ENCODE measurements around the gene SMIM38.

SMIM38 gene

DNA sequence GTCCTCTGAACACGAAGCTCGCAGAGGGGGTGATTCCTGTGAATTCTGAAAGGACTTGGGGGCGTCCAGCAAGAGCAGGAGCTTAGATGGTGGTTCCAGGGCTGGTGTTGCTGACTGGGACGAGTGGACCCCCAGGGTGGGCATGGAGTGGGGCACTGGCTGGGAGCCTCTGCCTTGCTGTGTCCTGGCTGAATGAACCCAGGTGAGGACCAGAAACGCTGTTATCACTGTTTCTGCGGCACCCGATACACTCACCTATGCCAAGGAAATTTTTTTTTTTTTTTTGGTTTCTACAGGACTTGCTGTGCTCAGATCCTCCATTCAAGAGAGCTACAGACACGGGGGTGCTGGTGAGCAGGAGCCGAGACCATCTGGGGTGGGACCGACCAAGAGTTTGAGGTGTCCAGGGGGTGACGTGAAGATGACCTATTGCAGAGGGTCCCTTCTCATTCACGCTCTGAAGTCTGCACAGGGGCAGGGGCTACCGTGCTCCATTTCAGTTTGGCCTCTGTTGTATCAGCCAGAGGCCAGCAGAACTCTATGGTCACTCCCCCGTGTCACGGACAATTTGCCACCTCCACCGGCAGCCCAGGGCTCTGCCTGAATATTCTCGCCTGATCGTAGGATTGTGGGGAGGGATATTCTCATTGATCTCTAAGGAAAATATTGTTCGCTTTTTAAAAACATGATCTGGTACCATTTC is 3.6 kb downstream of the SMIM38 start:
- Histone ChIP-seq H3K4me1 (ENCODE audit: insufficient read depth, low read length, severe bottlenecking) (no peaks in the 10 kb centered on the region), H3K4me3 (ENCODE audit: low read depth, low read length, poor library complexity, severe bottlenecking) (no peak overlapping the region), H4K20me1 (ENCODE audit: insufficient read depth, low read length) (no peaks in the 10 kb centered on the region), H3K27me3 (ENCODE audit: insufficient read depth, low read length) (no peaks in the 10 kb centered on the region; the same call in 1 of the 2 replicates), H3K36me3 (ENCODE audit: insufficient read depth, low read length) (no peaks in the 10 kb centered on the region; the same call in 1 of the 2 replicates), H3K27ac (ENCODE audit: low read depth, low read length, poor library complexity, severe bottlenecking) (no peak overlapping the region), H3F3A (ENCODE audit: insufficient read depth, low read length) (no peaks in the 10 kb centered on the region), H3K9ac (ENCODE audit: low read length) (no peak overlapping the region), H3K9me2 (ENCODE audit: low read depth, low read length) (no peaks in the 10 kb centered on the region), H3K79me2 (ENCODE audit: insufficient read depth, low read length) (no peaks in the 10 kb centered on the region), H3K9me3 (ENCODE audit: low read length) (no peaks in the 10 kb centered on the region), H3K4me2 (ENCODE audit: low read length) (no peak overlapping the region), H2AFZ (ENCODE audit: low read length) (no peak overlapping the region)
- no peak for TF ChIP-seq EZH2 (IDR thresholded peaks at IDR 0.05; ENCODE audit: borderline replicate concordance, low read length)
- TF ChIP-seq, protein P1, sequence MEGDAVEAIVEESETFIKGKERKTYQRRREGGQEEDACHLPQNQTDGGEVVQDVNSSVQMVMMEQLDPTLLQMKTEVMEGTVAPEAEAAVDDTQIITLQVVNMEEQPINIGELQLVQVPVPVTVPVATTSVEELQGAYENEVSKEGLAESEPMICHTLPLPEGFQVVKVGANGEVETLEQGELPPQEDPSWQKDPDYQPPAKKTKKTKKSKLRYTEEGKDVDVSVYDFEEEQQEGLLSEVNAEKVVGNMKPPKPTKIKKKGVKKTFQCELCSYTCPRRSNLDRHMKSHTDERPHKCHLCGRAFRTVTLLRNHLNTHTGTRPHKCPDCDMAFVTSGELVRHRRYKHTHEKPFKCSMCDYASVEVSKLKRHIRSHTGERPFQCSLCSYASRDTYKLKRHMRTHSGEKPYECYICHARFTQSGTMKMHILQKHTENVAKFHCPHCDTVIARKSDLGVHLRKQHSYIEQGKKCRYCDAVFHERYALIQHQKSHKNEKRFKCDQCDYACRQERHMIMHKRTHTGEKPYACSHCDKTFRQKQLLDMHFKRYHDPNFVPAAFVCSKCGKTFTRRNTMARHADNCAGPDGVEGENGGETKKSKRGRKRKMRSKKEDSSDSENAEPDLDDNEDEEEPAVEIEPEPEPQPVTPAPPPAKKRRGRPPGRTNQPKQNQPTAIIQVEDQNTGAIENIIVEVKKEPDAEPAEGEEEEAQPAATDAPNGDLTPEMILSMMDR (IDR thresholded peaks at IDR 0.05; ENCODE audit: low read length), result no peak

DNA sequence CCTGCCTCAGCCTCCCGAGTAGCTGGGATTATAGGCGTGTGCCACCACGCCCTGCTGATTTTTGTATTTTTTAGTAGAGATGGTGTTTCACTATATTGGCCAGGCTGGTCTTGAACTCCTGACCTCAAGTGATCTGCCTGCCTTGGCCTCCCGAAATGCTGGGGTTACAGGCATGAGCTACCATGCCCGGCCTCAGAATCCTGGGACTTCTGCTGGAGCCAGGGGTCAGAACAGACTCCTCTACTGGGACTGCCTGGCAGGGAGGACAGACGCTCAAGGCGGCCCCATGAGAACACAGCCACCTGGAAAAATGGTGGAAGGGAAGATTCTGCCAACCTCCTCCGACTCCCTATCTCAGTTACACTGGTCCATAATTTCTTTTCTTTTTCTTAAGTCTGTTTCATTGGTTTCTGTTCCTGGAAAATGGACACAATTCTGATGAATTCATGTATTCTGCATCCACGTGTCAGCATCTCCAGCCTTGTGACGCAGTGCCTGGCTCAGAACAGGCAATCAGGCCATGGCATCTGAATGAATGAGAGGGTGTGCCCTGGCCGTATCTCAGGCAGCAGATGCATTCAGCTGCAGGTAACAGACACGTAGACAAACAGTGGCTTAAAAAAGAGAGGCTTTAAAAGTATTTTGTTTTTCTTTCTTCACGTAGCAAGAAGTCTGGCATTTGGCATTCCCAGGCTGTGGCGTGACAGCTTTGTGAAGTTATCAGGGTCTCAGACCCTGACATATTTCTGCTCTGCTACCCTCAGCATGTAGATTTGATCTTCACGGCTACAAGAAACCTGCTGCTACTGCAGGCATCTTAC is 4.8 kb downstream of the SMIM38 start:
- no peak overlapping the region for H3K27ac ChIP-seq (ENCODE audit: low read depth, low read length, poor library complexity, severe bottlenecking)
- H3K79me2 ChIP-seq (ENCODE audit: insufficient read depth, low read length), result no peaks in the 10 kb centered on the region
- H2AFZ ChIP-seq (ENCODE audit: low read length), result no peak overlapping the region
- no peaks in the 10 kb centered on the region; the same call in 1 of the 2 replicates for H3K36me3 ChIP-seq (ENCODE audit: insufficient read depth, low read length)
- H3K4me1 ChIP-seq (ENCODE audit: insufficient read depth, low read length, severe bottlenecking), result no peaks in the 10 kb centered on the region
- no peaks in the 10 kb centered on the region for H4K20me1 ChIP-seq (ENCODE audit: insufficient read depth, low read length)
- H3K4me3 ChIP-seq (ENCODE audit: low read depth, low read length, poor library complexity, severe bottlenecking), result no peak overlapping the region
- no peak overlapping the region for H3K4me2 ChIP-seq (ENCODE audit: low read length)
- H3K9me2 ChIP-seq (ENCODE audit: low read depth, low read length), result no peaks in the 10 kb centered on the region
- no peak overlapping the region for H3K9ac ChIP-seq (ENCODE audit: low read length)
- H3K9me3 ChIP-seq (ENCODE audit: low read length), result no peaks in the 10 kb centered on the region
- no peaks in the 10 kb centered on the region; the same call in 1 of the 2 replicates for H3K27me3 ChIP-seq (ENCODE audit: insufficient read depth, low read length)
- TF ChIP-seq EZH2 (IDR thresholded peaks at IDR 0.05; ENCODE audit: borderline replicate concordance, low read length), result no peak
- TF ChIP-seq, protein P1 (IDR thresholded peaks at IDR 0.05; ENCODE audit: low read length), result no peak
- no peaks in the 10 kb centered on the region for H3F3A ChIP-seq (ENCODE audit: insufficient read depth, low read length)

DNA sequence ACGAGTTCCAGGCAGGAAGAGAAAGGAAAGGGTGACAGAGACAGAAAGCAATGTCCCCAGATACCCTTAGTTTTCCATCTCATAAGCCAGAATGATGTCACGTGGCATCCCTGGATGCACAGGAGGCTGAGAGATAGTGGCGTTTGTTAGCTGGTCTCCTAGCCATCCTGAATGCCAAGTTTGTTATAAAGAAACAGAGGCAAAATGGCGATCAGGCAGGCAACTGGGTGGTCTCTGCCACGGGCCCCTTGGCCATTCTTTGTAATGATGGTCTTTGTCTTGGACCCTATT is 5.3 kb downstream of the SMIM38 start:
- no peaks in the 10 kb centered on the region; the same call in 1 of the 2 replicates for H3K36me3 ChIP-seq (ENCODE audit: insufficient read depth, low read length)
- no peaks in the 10 kb centered on the region for H3K9me3 ChIP-seq (ENCODE audit: low read length)
- no peak for TF ChIP-seq EZH2 (IDR thresholded peaks at IDR 0.05; ENCODE audit: borderline replicate concordance, low read length)
- TF ChIP-seq, protein P1 (IDR thresholded peaks at IDR 0.05; ENCODE audit: low read length), result no peak
- no peaks in the 10 kb centered on the region for H3K79me2 ChIP-seq (ENCODE audit: insufficient read depth, low read length)
- H3K4me1 ChIP-seq (ENCODE audit: insufficient read depth, low read length, severe bottlenecking), result no peaks in the 10 kb centered on the region
- H3F3A ChIP-seq (ENCODE audit: insufficient read depth, low read length), result no peaks in the 10 kb centered on the region
- no peaks in the 10 kb centered on the region for H3K9me2 ChIP-seq (ENCODE audit: low read depth, low read length)
- no peak overlapping the region for H3K9ac ChIP-seq (ENCODE audit: low read length)
- no peaks in the 10 kb centered on the region for H4K20me1 ChIP-seq (ENCODE audit: insufficient read depth, low read length)
- H3K4me2 ChIP-seq (ENCODE audit: low read length), result no peak overlapping the region
- no peaks in the 10 kb centered on the region; the same call in 1 of the 2 replicates for H3K27me3 ChIP-seq (ENCODE audit: insufficient read depth, low read length)
- H2AFZ ChIP-seq (ENCODE audit: low read length), result no peak overlapping the region
- no peak overlapping the region for H3K27ac ChIP-seq (ENCODE audit: low read depth, low read length, poor library complexity, severe bottlenecking)
- H3K4me3 ChIP-seq (ENCODE audit: low read depth, low read length, poor library complexity, severe bottlenecking), result no peak overlapping the region
